Naive thymus-derived CD8-positive, alpha-beta T cell (primary cell): Measurements from ENCODE around the gene TUBB2A. TPM values are rescaled to one million over a fixed set of nuclear protein-coding genes. Genes with fewer than 3 reads are reported as not detected.

Experiments
- ATAC-seq, 2 donors: fragments of 150-1000 bp; cut with Tn5 transposase in 1 of 2; sonication (Bioruptor Pico), chemical (Tn5 transposase) in 1 of 2; 1 replicate in 1 of 2; 2 replicates in 1 of 2; pipeline ENCODE4 v1.10.0; 2021; ENCODE audit warnings: mild to moderate bottlenecking in 2 of 2, moderate library complexity in 2 of 2
- POLR2A ChIA-PET: fragments of 350-600 bp; sonication (Branson Sonifier 250); formaldehyde crosslinking; loops from one replicate; lab custom pipeline; 2021; ENCODE audit warnings: antibody characterized with exemption; lab: Charles Lee
- DNase-seq, 10 donors: peaks; one replicate each; pipeline versions ENCODE4 v3.0.0 to v3.0.0-alpha.2; 2020 to 2022
- H3K27ac Mint-ChIP-seq, 10 donors: one replicate each; pipeline ENCODE4 v1.8.0; 2020 to 2022; ENCODE audit warnings: mild to moderate bottlenecking in 10 of 10, mixed read lengths in 10 of 10, moderate library complexity in 4 of 10, inconsistent platforms in 1 of 10
- H3K27me3 Mint-ChIP-seq, 5 donors: one replicate each; pipeline ENCODE4 v1.8.0; 2021 to 2022; ENCODE audit warnings: mixed read lengths in 5 of 5
- H3K36me3 Mint-ChIP-seq, 3 donors: one replicate each; pipeline ENCODE4 v1.8.0; 2020 to 2022; ENCODE audit warnings: mixed read lengths in 3 of 3, mild to moderate bottlenecking in 2 of 3, inconsistent platforms in 1 of 3
- H3K4me1 Mint-ChIP-seq, 4 donors: one replicate each; pipeline ENCODE4 v1.8.0; 2021 to 2022; ENCODE audit warnings: mixed read lengths in 4 of 4
- H3K4me3 Mint-ChIP-seq, 10 donors: one replicate each; pipeline ENCODE4 v1.8.0; 2020 to 2022; ENCODE audit warnings: mild to moderate bottlenecking in 10 of 10, mixed read lengths in 10 of 10, moderate library complexity in 6 of 10, inconsistent platforms in 1 of 10
- H3K9me3 Mint-ChIP-seq, 9 donors: one replicate each; pipeline ENCODE4 v1.8.0; 2020 to 2022; ENCODE audit warnings: mixed read lengths in 9 of 9, mild to moderate bottlenecking in 3 of 9, inconsistent platforms in 1 of 9, moderate library complexity in 1 of 9
- polyA plus RNA-seq, 3 donors: library from polyadenylated mRNA; unstranded; fragments of 300-500 nt; fragmentation: Illumina TruSeq; gene quantifications; one replicate each; pipeline ENCODE4 v1.2.3, GENCODE V29; 2021
- total RNA-seq, 8 experiments: library from RNA in 2 of 8; stranded (reverse) in 2 of 8; gene quantifications; one replicate each; pipeline ENCODE4 v1.2.3 and lab custom pipeline; 2021 to 2026

TUBB2A gene
- total and polyA plus RNA-seq, 5 experiments from 2014 or later: 1.1 to 4.6 (median 3.7) TPM

DNA sequence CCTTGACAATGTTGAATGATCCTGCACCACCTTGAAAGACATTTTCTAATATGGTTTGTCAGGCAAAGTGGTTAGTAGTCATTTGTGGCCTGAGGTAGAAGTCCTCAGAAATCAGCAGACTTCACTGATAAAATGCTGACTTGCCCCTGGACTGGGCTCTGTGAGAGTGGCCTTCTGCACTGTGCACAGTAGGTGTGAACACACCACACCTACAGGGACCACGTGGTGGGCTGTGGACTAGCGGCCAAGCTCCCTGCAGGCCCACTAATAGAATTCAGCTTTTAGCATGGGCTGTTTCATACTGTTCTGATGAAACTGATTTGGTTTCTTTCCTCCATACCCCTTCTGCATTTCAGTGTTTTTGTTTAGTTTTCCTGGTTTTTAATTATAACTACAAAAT is 31.5 kb downstream of the TUBB2A start:
- ATAC-seq (no peak), DNase-seq (no peak)
- peaks cover 0 to 3% (median 2%) of the 10 kb centered on the region in 4 donors for H3K4me1 Mint-ChIP-seq
- no peak overlapping the region for H3K4me3 Mint-ChIP-seq
- H3K27me3 Mint-ChIP-seq: no peaks in the 10 kb centered on the region
- no peak overlapping the region for H3K27ac Mint-ChIP-seq
- no peaks in the 10 kb centered on the region for H3K9me3 Mint-ChIP-seq
- peaks cover 4 to 23% (median 6%) of the 10 kb centered on the region in 3 donors for H3K36me3 Mint-ChIP-seq
- POLR2A ChIA-PET: interaction anchor here (0.6 to 0.7 kb wide), 2 partner anchors 9 to 37 kb away, joined by 3 to 4 read pairs; no protein-coding TSS in a partner anchor

DNA sequence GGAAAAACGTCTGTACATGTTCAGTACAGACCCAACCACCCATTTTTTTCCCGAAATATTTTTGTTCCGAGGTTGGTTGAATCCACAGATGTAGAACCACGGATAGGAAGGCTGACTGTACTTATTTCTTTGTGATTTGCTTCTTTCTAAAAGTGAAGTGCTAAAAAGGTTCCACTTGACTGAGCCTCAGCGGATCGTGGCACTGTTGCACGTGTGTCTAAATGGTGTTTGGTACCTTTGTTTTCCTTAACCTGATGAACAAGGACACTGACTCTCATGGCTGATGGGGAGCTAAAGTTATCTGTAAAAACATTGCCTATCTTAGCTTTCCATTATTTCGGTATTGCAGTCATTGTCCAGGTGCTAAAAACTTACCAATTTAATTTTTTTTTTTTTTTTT is 32.7 kb downstream of the TUBB2A start:
- H3K27ac Mint-ChIP-seq: no peak overlapping the region
- POLR2A ChIA-PET: interaction anchor here (0.6 to 1.0 kb wide), 2 partner anchors 61 to 152 kb away, joined by 3 read pairs; no protein-coding TSS in a partner anchor
- H3K27me3 Mint-ChIP-seq: no peaks in the 10 kb centered on the region
- ATAC-seq: no peak
- H3K36me3 Mint-ChIP-seq: peaks cover 0 to 15% (median 6%) of the 10 kb centered on the region in 3 donors
- peaks cover 0 to 3% (median 2%) of the 10 kb centered on the region in 4 donors for H3K4me1 Mint-ChIP-seq
- no peaks in the 10 kb centered on the region for H3K9me3 Mint-ChIP-seq
- DNase-seq: no peak
- no peak overlapping the region for H3K4me3 Mint-ChIP-seq

DNA sequence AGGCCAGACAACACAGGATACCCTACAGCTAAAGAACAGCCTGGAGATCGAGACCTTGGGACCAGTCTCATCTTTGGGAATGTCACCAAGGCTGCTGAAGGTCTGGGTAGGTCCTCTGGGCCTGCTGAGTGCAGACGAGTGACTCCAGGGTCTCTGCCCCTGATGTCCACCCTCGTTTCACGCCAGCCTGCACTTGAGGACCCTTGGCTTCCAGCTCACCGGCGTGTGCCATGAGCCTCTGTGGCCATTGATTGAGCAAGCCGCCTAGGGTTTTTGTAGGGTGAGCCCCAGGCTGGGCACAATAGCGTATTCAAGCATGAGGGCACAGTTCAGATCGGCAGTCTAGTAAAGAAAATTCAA is 34.5 kb downstream of the TUBB2A start:
- H3K9me3 Mint-ChIP-seq: no peaks in the 10 kb centered on the region
- ATAC-seq (no peak), DNase-seq (no peak)
- peaks cover 6 to 14% (median 13%) of the 10 kb centered on the region in 4 donors for H3K4me1 Mint-ChIP-seq
- H3K27me3 Mint-ChIP-seq: no peaks in the 10 kb centered on the region
- peaks cover 0 to 2% (median 0%) of the 10 kb centered on the region in 3 donors for H3K36me3 Mint-ChIP-seq
- H3K4me3 Mint-ChIP-seq: no peak overlapping the region
- POLR2A ChIA-PET: interaction anchor here (0.6 to 1.3 kb wide), 2 partner anchors 40 to 136 kb away, joined by 4 read pairs; partner anchors contain the start of gene PSMG4
- no peak overlapping the region for H3K27ac Mint-ChIP-seq

DNA sequence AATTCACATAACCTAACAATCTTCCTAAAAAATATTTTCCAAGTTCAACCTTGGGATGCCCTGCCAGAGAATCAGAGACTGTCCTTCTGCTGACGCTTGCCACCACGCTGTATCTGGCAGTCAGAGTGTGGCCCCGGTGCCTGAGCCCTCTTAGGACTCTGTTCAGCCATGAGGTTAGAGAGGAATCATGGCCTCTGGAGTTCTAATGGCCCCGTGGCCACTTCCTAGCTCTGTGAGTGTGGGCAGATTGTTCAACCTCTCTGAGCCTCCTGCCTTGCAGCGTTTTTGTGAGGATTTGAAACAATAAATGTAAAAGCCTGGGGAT is 36.6 kb downstream of the TUBB2A start:
- Mint-ChIP-seq H3K4me1 (peaks cover 10 to 17% (median 16%) of the 10 kb centered on the region in 4 donors), H3K4me3 (peak overlapping the region in 1 of 10 donors; percentile 2), H3K9me3 (no peaks in the 10 kb centered on the region), H3K27me3 (no peaks in the 10 kb centered on the region), H3K27ac (no peak overlapping the region), H3K36me3 (peaks cover 0 to 2% (median 0%) of the 10 kb centered on the region in 3 donors)
- DNase-seq: no peak
- POLR2A ChIA-PET: interaction anchor here (1.0 to 1.8 kb wide), 2 partner anchors 52 to 139 kb away, joined by 3 to 9 read pairs; partner anchors contain the start of gene RIPK1
- ATAC-seq: no peak

DNA sequence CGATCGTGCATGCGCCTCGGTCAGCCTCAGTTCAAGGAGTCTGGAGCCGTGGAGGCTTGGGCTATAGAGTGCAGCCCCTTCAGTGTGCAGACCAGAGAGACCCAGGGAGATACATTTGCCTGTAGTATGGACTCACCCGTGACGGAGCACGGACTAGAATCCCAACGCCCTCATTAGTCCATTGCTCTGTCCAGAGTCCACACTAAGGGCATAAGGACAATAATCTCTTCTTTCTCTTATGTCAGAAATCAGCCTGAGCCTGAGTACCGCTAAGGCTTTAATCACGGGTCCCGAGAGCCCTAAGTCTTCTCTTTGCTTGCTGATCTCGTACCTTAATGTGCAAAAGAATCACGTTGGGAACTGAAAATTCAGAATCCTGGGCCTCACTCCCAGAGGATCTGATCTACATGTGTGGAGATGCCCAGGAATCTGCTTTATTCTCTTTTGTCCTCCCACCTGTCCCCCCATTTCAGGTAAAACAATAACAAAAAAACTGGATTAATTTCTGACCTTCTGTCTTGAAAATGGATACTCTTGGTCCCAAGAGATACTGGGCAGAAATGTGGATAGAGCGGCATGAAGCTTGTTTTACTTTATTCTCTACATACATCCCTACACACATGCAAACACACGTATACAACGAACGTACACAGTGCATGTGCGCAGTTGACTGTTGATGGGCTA is 38.2 kb downstream of the TUBB2A start:
- Mint-ChIP-seq H3K27me3 (no peaks in the 10 kb centered on the region), H3K36me3 (peaks cover 0 to 3% (median 0%) of the 10 kb centered on the region in 3 donors), H3K9me3 (no peaks in the 10 kb centered on the region), H3K27ac (peak overlapping the region; percentile 42 to 97 (median 84)), H3K4me1 (peaks cover 10 to 17% (median 16%) of the 10 kb centered on the region in 4 donors), H3K4me3 (peak overlapping the region; percentile 82 to 96 (median 91))
- POLR2A ChIA-PET: interaction anchor here (1.0 to 1.8 kb wide), 8 partner anchors 41 to 354 kb away, joined by 3 to 9 read pairs (median 4); partner anchors contain the start of genes RIPK1 and WRNIP1
- peak; percentile 21 to 38 for ATAC-seq
- no peak for DNase-seq

DNA sequence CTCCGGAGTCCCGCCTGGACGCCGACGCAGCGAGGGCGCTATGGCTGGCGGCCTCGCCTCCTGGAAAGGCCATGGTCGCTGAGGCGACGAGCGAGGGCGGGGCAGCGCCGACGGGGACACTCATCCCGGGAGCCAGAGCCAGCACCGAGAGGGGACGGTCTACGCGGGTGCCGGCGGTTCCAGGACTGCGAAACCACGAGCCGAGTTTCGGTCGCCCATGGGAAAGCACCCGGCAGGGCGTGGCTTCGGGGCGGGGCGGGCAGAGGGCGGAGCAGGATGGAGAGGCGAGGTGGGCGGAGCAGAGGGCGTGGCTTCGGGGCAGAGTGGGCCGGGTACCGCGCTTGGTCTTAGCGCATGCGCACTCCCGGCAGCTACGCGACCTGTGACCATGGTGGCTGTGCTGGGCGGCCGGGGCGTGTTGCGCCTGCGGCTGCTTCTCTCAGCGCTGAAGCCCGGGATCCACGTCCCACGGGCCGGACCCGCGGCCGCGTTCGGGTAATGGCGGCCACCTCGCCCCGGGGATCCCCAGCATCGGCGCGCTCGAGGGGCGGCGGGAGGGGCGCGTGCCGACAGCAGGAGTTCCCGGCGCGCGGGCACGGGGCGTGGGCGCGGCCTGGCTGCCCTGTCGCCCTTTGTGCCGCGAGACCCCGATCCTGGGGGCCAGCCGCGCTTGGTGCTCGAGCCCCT is 38.8 kb downstream of the TUBB2A start, which contains the start of gene BPHL:
TSS of gene BPHL (plus strand) at position 359 of the 687 bp plus-strand sequence. CDS start at position 389, 30 bp downstream.
- peaks cover 10 to 17% (median 16%) of the 10 kb centered on the region in 4 donors for H3K4me1 Mint-ChIP-seq
- no peaks in the 10 kb centered on the region for H3K27me3 Mint-ChIP-seq
- peak; percentile 94 to 100 (median 99) for DNase-seq
- peak; percentile 86 to 88 for ATAC-seq
- peak within 1 kb of the TSS; percentile 88 to 98 (median 96) for H3K27ac Mint-ChIP-seq
- peak within 1 kb of the TSS; percentile 86 to 96 (median 91) for H3K4me3 Mint-ChIP-seq
- POLR2A ChIA-PET: interaction anchor here (0.5 to 1.1 kb wide), 7 partner anchors 9 to 353 kb away, joined by 3 to 6 read pairs (median 3); partner anchors contain the start of genes RIPK1 and WRNIP1
- peaks cover 0 to 6% (median 0%) of the 10 kb centered on the region in 3 donors for H3K36me3 Mint-ChIP-seq
- H3K9me3 Mint-ChIP-seq: no peaks in the 10 kb centered on the region

DNA sequence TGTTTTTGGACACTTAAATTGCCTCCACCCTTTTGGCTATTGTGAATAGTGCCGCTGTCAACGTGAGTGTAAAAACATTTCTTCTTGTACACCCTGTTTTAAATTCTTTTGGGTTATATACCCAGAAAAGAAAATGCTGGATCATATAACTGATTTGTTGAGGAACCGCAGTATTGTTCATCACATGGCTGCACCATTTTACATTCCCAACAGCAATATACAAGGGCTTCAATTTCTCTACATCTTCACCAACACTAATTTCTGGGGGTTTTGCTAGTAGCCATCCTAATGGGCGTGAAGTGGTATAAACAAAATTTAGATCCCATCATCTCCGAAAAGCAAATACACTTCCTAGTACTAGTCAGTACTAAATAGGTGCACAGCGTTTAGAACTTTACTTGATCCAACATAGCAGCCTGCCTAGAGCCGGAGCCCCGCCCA is 39.4 kb downstream of the TUBB2A start:
- ATAC-seq: peak in 1 of 2 donors; percentile 81
- Mint-ChIP-seq H3K4me1 (peaks cover 10 to 17% (median 16%) of the 10 kb centered on the region in 4 donors), H3K9me3 (no peaks in the 10 kb centered on the region), H3K27me3 (no peaks in the 10 kb centered on the region), H3K36me3 (peaks cover 0 to 12% (median 0%) of the 10 kb centered on the region in 3 donors), H3K27ac (peak overlapping the region; percentile 88 to 98 (median 96)), H3K4me3 (peak overlapping the region; percentile 86 to 96 (median 91))
- DNase-seq: no peak
- POLR2A ChIA-PET: interaction anchor here (1.0 to 1.1 kb wide), 6 partner anchors 48 to 352 kb away, joined by 3 to 6 read pairs (median 3); partner anchors contain the start of genes RIPK1 and WRNIP1

DNA sequence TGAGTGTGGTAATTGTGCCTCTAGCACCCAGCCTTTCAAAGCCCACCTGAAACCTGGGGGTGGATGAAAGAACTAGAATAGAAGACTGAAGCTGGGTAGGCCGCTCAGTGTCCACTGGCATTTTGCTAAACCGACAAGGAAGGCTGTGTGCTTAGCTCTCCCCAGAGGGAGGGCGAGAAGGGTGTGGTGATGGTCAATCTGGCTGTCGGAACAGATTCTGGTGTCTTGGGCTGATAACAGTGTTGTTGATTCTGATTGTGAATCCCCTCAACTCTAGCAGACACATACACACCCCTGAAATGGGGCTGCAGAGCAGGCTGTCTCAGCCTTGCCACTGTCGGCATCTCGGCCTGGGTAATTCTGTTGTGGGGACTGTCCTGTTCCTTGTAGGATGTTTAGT is 43.0 kb downstream of the TUBB2A start:
- Mint-ChIP-seq H3K4me1 (peaks cover 13 to 17% (median 14%) of the 10 kb centered on the region in 4 donors), H3K4me3 (no peak overlapping the region), H3K27me3 (no peaks in the 10 kb centered on the region), H3K27ac (peak overlapping the region in 2 of 10 donors; percentile 11 to 15), H3K36me3 (peaks cover 0 to 45% (median 3%) of the 10 kb centered on the region in 3 donors), H3K9me3 (no peaks in the 10 kb centered on the region)
- POLR2A ChIA-PET: no interaction called here
- ATAC-seq (no peak), DNase-seq (no peak)

DNA sequence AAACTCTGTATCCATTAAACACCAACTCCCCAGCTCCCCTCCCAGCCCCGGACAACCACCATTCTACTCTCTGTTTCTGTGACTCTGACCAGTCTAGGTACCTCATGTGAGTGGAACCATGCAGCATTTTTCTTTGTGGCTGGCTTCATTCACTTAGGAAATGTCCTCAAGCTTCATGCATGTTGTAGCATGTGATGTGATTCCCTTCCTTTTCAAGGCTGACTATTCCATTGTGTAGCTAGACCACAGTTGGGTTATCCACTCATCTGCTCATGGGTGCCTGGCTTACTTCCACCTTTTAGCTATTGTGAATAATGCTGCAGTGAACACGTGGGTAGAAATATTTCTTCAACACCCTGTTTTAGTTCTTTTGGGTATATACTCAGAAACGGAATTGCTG is 47.6 kb downstream of the TUBB2A start:
- DNase-seq: no peak
- ATAC-seq: no peak
- POLR2A ChIA-PET: no interaction called here
- Mint-ChIP-seq H3K27me3 (no peaks in the 10 kb centered on the region), H3K36me3 (peaks cover 0 to 87% (median 12%) of the 10 kb centered on the region in 3 donors), H3K27ac (peak overlapping the region in 5 of 10 donors; percentile 19 to 73 (median 44)), H3K9me3 (no peaks in the 10 kb centered on the region), H3K4me3 (no peak overlapping the region), H3K4me1 (peaks cover 0 to 17% (median 11%) of the 10 kb centered on the region in 4 donors)

DNA sequence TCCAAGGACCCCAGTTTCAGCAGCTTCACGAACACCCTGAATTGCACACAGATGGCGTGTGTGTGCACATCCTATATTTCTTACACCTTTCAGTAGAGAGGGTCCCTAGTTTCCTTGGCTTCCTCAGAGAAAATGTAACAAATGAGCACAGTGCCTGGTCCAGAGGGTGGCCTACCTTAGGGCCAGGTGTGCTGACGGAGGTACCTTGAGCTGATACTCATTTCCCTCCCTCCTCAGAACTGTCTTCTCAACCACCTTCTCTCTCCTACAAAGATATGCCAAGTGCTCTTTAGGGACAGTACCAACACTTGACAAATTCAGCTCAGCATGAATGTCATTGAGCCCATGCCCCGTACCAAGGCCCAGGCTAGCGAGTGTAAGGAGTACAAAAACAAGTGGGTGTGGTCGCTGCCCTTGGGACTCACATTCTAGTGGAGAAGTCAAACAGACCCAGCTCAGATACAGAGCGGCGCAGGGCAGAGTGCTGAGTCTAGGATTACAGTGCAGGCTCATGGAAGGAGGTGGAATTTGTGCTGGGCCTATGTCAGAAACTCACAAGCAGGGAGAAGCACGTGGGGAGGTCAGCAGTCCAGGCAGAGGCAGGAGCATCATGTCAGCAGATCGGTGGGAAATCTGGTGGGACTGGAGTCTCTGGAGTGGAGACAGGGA is 48.5 kb downstream of the TUBB2A start:
- H3K27ac Mint-ChIP-seq: peak overlapping the region in 8 of 10 donors; percentile 6 to 84 (median 46)
- no peaks in the 10 kb centered on the region for H3K9me3 Mint-ChIP-seq
- H3K4me1 Mint-ChIP-seq: peaks cover 0 to 17% (median 11%) of the 10 kb centered on the region in 4 donors
- peaks cover 0 to 93% (median 12%) of the 10 kb centered on the region in 3 donors for H3K36me3 Mint-ChIP-seq
- DNase-seq: no peak
- ATAC-seq: no peak
- POLR2A ChIA-PET: interaction anchor here (1.4 kb wide), 1 partner anchor 22 kb away, joined by 4 read pairs; no protein-coding TSS in a partner anchor
- no peak overlapping the region for H3K4me3 Mint-ChIP-seq
- no peaks in the 10 kb centered on the region for H3K27me3 Mint-ChIP-seq
